G401 (cell line): ENCODE results near the gene RALGAPA1. TPM values are rescaled to one million over a fixed set of nuclear protein-coding genes. Genes with fewer than 3 reads are reported as not detected.
"Not testable (repeated sequence)": the region's sequence is repeated elsewhere in the genome, so short reads cannot be mapped to it uniquely, and the experiment has no call there.

Source experiments
- DNase-seq: peaks from one replicate; pipeline ENCODE4 v3.0.0-alpha.2; 2015; ENCODE audit warnings: low spot score
- in situ Hi-C: cut with HindIII; loops from 2 replicates; pipeline ENCODE4 v1.10.0; 2016; ENCODE audit warnings: low sequenced_read_pairs, mixed read lengths
- total RNA-seq: library from RNA; depleted of rRNA; stranded (reverse); fragments of >200 nt; shearing (Covaris generic); gene quantifications from 2 replicates; pipeline ENCODE4 v1.2.3, GENCODE V29; 2014; rRNA removed

Gene RALGAPA1
- 11.1 and 17.6 TPM in 2 replicates for total RNA-seq

- in situ Hi-C loops: not testable (repeated sequence)
Observed at GRCh38 chr14:35808638-35809563, at the start of gene RALGAPA1. Gene RALGAPA1 (minus strand): TSS chr14:35809295. CDS start chr14:35808835, 460 bp downstream.

GRCh38 chr14:35858521-35859209, 49.6 kb upstream of the RALGAPA1 start:
- in situ Hi-C loops: no loop called here
- no peak for DNase-seq

More at GRCh38 chr14:35808638-35809563, at the start of gene RALGAPA1:
- DNase-seq: peak; percentile 96

- peak; percentile 61 for DNase-seq
- in situ Hi-C loops: no loop called here
Observed at GRCh38 chr14:35855876-35856481, 46.9 kb upstream of the RALGAPA1 start.

GRCh38 chr14:35854696-35855270, 45.7 kb upstream of the RALGAPA1 start:
- in situ Hi-C loops: no loop called here
- no peak for DNase-seq

GRCh38 chr14:35853225-35853624, 44.1 kb upstream of the RALGAPA1 start:
- in situ Hi-C loops: no loop called here
- no peak for DNase-seq

- in situ Hi-C loops: no loop called here
- no peak for DNase-seq
Observed at GRCh38 chr14:35851823-35852222, 42.7 kb upstream of the RALGAPA1 start.

GRCh38 chr14:35849122-35849521, 40.0 kb upstream of the RALGAPA1 start:
- no peak for DNase-seq
- in situ Hi-C loops: no loop called here

GRCh38 chr14:35847636-35848035, 38.5 kb upstream of the RALGAPA1 start:
- no peak for DNase-seq
- in situ Hi-C loops: no loop called here

GRCh38 chr14:35844494-35844893, 35.4 kb upstream of the RALGAPA1 start:
- no peak for DNase-seq
- in situ Hi-C loops: no loop called here

- in situ Hi-C loops: not testable (repeated sequence)
Observed at GRCh38 chr14:35842245-35842644, 33.1 kb upstream of the RALGAPA1 start.

GRCh38 chr14:35841704-35842103, 32.6 kb upstream of the RALGAPA1 start:
- in situ Hi-C loops, DNase-seq: not testable (repeated sequence)

More at GRCh38 chr14:35842245-35842644, 33.1 kb upstream of the RALGAPA1 start:
- DNase-seq: not testable (repeated sequence)

- in situ Hi-C loops: no loop called here
- no peak for DNase-seq
Observed at GRCh38 chr14:35835208-35835982, 26.3 kb upstream of the RALGAPA1 start.

- no peak for DNase-seq
Observed at GRCh38 chr14:35829449-35829848, 20.4 kb upstream of the RALGAPA1 start.

GRCh38 chr14:35827678-35828472, 18.8 kb upstream of the RALGAPA1 start:
- in situ Hi-C loops: no loop called here
- DNase-seq: no peak

More at GRCh38 chr14:35829449-35829848, 20.4 kb upstream of the RALGAPA1 start:
- in situ Hi-C loops: no loop called here

- in situ Hi-C loops: no loop called here
- no peak for DNase-seq
Observed at GRCh38 chr14:35826952-35827416, 17.9 kb upstream of the RALGAPA1 start.

GRCh38 chr14:35826218-35826951, 17.3 kb upstream of the RALGAPA1 start, which contains the start of gene BRMS1L:
Gene BRMS1L (plus strand): TSS chr14:35826338. CDS start chr14:35826517, 179 bp downstream.
- in situ Hi-C loops: no loop called here

GRCh38 chr14:35825968-35826217, 16.8 kb upstream of the RALGAPA1 start:
- DNase-seq: no peak
- in situ Hi-C loops: no loop called here

More at GRCh38 chr14:35826218-35826951, 17.3 kb upstream of the RALGAPA1 start, which contains the start of gene BRMS1L:
- DNase-seq: peak; percentile 100
